K562 (cell line): ENCODE measurements around the gene APPL2. TPM values are rescaled to one million over a fixed set of nuclear protein-coding genes. Genes with fewer than 3 reads are reported as not detected.
A peak's percentile ranks its signal among the peaks of the same experiment; 100 is the strongest.

Experiments used
- ATF7 ChIP-seq: fragments of 450-650 bp; IDR thresholded peaks from 2 replicates; pipeline ENCODE4 v1.7.1; 2014; ENCODE audit warnings: mild to moderate bottlenecking, moderate library complexity
- BCL6 ChIP-seq: fragments of 250-450 bp; sonication (Bioruptor Pico); IDR thresholded peaks from 2 replicates; pipeline ENCODE4 v1.4.0; 2020
- HCFC1 ChIP-seq: IDR thresholded peaks from 2 replicates; pipeline ENCODE4 v1.6.1; 2012; ENCODE audit warnings: low read depth, low read length, improper control_type of control experiment
- KAT2B ChIP-seq: IDR thresholded peaks from one replicate; pipeline ENCODE4 v1.6.1; 2012; ENCODE audit warnings: low read depth, mild to moderate bottlenecking, control low read depth, inconsistent platforms, low read length, moderate library complexity
- MBD2 ChIP-seq: sonication (generic); IDR thresholded peaks from 2 replicates; pipeline ENCODE4 v1.6.1; 2016; ENCODE audit warnings: low read depth, borderline replicate concordance
- NBN ChIP-seq: fragments of 450-650 bp; IDR thresholded peaks from 2 replicates; pipeline ENCODE4 v1.6.1; 2016; ENCODE audit warnings: low read depth, mild to moderate bottlenecking
- RBFOX2 ChIP-seq: fragments of 200-400 bp; formaldehyde crosslinking; IDR thresholded peaks from 2 replicates; pipeline ENCODE4 v1.6.1; 2017; ENCODE audit warnings: low read depth, mild to moderate bottlenecking, low read length, moderate library complexity
- RNF219 ChIP-seq: fragments of 250-450 bp; sonication (Bioruptor Pico); IDR thresholded peaks from 2 replicates; pipeline ENCODE4 v1.5.0; 2022; ENCODE audit warnings: mild to moderate bottlenecking
- SIN3A ChIP-seq, 2 experiments: fragments of 150-350 bp in 1 of 2; IDR thresholded peaks; 2 replicates each; pipeline ENCODE4 v1.6.1; 2011 to 2016; ENCODE audit warnings: borderline replicate concordance in 2 of 2, low read depth in 2 of 2, low read length in 2 of 2, mild to moderate bottlenecking in 2 of 2, moderate library complexity in 2 of 2; ENCODE audit not compliant: control insufficient read depth in 1 of 2
- SLC30A9 ChIP-seq: fragments of 250-450 bp; sonication (Bioruptor Pico); IDR thresholded peaks from 2 replicates; pipeline ENCODE4 v1.8.0; 2022; ENCODE audit warnings: mild to moderate bottlenecking, moderate library complexity
- ZBTB1 ChIP-seq: sonication (generic); formaldehyde crosslinking; IDR thresholded peaks from 2 replicates; pipeline ENCODE4 v1.8.1; 2023; ENCODE audit warnings: missing genetic modification reagents, low read depth, mild to moderate bottlenecking, borderline replicate concordance
- polyA plus RNA-seq, 8 experiments: library from polyadenylated mRNA; depleted of rRNA in 4 of 8; stranded (reverse) in 5 of 8; unstranded in 3 of 8; fragments of >200 nt; fragmentation: Nextera tagmentation in 2 of 8; fragmentation: Illumina TruSeq in 1 of 8; extraction: Ambion mirVana in 2 of 8; extraction: Trizol in 1 of 8; gene quantifications; 2 replicates each; pipeline versions ENCODE4 v1.2.1 to v1.2.3, GENCODE V29; 2011 to 2014; ENCODE audit warnings: inconsistent platforms in 1 of 8, missing spikeins in 1 of 8
- total RNA-seq, 7 experiments: library from RNA; depleted of rRNA in 6 of 7; stranded (reverse); fragments of >200 nt in 6 of 7; fragmentation: Illumina TruSeq in 2 of 7; extraction: Trizol in 2 of 7; gene quantifications; 2 replicates each; pipeline versions ENCODE4 v1.2.1 to v1.2.3, GENCODE V29; 2011 to 2021; ENCODE audit warnings: low replicate concordance in 1 of 7
- TF ChIP-seq, protein P1 (sequence below), 2 experiments: fragments of 450-650 bp; formaldehyde crosslinking in 1 of 2; IDR thresholded peaks; 2 replicates each; pipeline versions ENCODE4 v1.4.0 to v1.6.1; 2014 to 2020; ENCODE audit warnings: mild to moderate bottlenecking in 2 of 2, borderline replicate concordance in 1 of 2, low read depth in 1 of 2
- TF ChIP-seq, protein P2 (sequence below), 3 experiments: IDR thresholded peaks in 2 of 3; conservative IDR thresholded peaks in 1 of 3; 2 replicates each; pipeline ENCODE4 v1.5.1; 2011 to 2012; ENCODE audit warnings: low read length in 3 of 3, mild to moderate bottlenecking in 3 of 3, control low read depth in 2 of 3, improper control_type of control experiment in 1 of 3, inconsistent platforms in 1 of 3, low read depth in 1 of 3, mixed read lengths in 1 of 3, moderate library complexity in 1 of 3; ENCODE audit not compliant: insufficient read depth in 2 of 3

The APPL2 gene
- total and polyA plus RNA-seq, 9 of the 15 experiments (the other 6 are each of a cell fraction or from before 2014, with no cell fraction given): 2.1 to 14.4 (median 8.2) TPM

- no peak for TF ChIP-seq SIN3A (IDR thresholded peaks at IDR 0.05; ENCODE audit: borderline replicate concordance in 2 of 2, control insufficient read depth in 1 of 2, low read depth in 2 of 2, low read length in 2 of 2)
- TF ChIP-seq, protein P1, sequence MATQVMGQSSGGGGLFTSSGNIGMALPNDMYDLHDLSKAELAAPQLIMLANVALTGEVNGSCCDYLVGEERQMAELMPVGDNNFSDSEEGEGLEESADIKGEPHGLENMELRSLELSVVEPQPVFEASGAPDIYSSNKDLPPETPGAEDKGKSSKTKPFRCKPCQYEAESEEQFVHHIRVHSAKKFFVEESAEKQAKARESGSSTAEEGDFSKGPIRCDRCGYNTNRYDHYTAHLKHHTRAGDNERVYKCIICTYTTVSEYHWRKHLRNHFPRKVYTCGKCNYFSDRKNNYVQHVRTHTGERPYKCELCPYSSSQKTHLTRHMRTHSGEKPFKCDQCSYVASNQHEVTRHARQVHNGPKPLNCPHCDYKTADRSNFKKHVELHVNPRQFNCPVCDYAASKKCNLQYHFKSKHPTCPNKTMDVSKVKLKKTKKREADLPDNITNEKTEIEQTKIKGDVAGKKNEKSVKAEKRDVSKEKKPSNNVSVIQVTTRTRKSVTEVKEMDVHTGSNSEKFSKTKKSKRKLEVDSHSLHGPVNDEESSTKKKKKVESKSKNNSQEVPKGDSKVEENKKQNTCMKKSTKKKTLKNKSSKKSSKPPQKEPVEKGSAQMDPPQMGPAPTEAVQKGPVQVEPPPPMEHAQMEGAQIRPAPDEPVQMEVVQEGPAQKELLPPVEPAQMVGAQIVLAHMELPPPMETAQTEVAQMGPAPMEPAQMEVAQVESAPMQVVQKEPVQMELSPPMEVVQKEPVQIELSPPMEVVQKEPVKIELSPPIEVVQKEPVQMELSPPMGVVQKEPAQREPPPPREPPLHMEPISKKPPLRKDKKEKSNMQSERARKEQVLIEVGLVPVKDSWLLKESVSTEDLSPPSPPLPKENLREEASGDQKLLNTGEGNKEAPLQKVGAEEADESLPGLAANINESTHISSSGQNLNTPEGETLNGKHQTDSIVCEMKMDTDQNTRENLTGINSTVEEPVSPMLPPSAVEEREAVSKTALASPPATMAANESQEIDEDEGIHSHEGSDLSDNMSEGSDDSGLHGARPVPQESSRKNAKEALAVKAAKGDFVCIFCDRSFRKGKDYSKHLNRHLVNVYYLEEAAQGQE (IDR thresholded peaks at IDR 0.05; ENCODE audit: borderline replicate concordance): peak; percentile 31; the same call in 1 of the 2 replicates
- TF ChIP-seq, protein P1 (CRISPR knock-in tag; IDR thresholded peaks at IDR 0.05; ENCODE audit: low read depth): no peak
- no peak for TF ChIP-seq ZBTB1 (CRISPR knock-in tag)
- TF ChIP-seq, protein P2, sequence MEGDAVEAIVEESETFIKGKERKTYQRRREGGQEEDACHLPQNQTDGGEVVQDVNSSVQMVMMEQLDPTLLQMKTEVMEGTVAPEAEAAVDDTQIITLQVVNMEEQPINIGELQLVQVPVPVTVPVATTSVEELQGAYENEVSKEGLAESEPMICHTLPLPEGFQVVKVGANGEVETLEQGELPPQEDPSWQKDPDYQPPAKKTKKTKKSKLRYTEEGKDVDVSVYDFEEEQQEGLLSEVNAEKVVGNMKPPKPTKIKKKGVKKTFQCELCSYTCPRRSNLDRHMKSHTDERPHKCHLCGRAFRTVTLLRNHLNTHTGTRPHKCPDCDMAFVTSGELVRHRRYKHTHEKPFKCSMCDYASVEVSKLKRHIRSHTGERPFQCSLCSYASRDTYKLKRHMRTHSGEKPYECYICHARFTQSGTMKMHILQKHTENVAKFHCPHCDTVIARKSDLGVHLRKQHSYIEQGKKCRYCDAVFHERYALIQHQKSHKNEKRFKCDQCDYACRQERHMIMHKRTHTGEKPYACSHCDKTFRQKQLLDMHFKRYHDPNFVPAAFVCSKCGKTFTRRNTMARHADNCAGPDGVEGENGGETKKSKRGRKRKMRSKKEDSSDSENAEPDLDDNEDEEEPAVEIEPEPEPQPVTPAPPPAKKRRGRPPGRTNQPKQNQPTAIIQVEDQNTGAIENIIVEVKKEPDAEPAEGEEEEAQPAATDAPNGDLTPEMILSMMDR (IDR thresholded peaks at IDR 0.05 in 2 of 3, conservative IDR thresholded peaks at IDR 0.05 in 1 of 3; ENCODE audit: insufficient read depth in 2 of 3, low read depth in 1 of 3, low read length in 3 of 3): peak; percentile 62 to 72 (median 66)
- TF ChIP-seq NBN: no peak
- TF ChIP-seq KAT2B: no peak
- no peak for TF ChIP-seq BCL6
- no peak for TF ChIP-seq RNF219 (CRISPR knock-in tag)
- no peak for TF ChIP-seq ATF7
- TF ChIP-seq HCFC1: no peak
- TF ChIP-seq SLC30A9 (CRISPR knock-in tag): no peak
- TF ChIP-seq MBD2: no peak
- no peak for TF ChIP-seq RBFOX2
Observed at GRCh38 chr12:105279460-105280056, 43.6 kb upstream of the APPL2 start (continued).
